ENCODE measurements around the gene CLEC16A.
A peak's percentile ranks its signal among the peaks of the same experiment; 100 is the strongest.

The CLEC16A gene

GRCh38 chr16:11142951-11143350 lies 198.6 kb downstream of the CLEC16A start:
- no peak for DNase-seq (ENCODE audit: low spot score)

GRCh38 chr16:11143372-11144035 lies 199.1 kb downstream of the CLEC16A start:
- DNase-seq (ENCODE audit: low spot score): no peak

- no peak for DNase-seq (ENCODE audit: low spot score)
Observed at GRCh38 chr16:11144122-11144521, 199.8 kb downstream of the CLEC16A start.

- peak; percentile 43 for DNase-seq (ENCODE audit: low spot score)
Observed at GRCh38 chr16:11145173-11145818, 200.9 kb downstream of the CLEC16A start.

GRCh38 chr16:11145819-11146211 lies 201.5 kb downstream of the CLEC16A start:
- DNase-seq (ENCODE audit: low spot score): no peak

- no peak for DNase-seq (ENCODE audit: low spot score)
Observed at GRCh38 chr16:11147033-11147753, 202.8 kb downstream of the CLEC16A start.

- no peak for DNase-seq (ENCODE audit: low spot score)
Observed at GRCh38 chr16:11147754-11148444, 203.5 kb downstream of the CLEC16A start.

- DNase-seq (ENCODE audit: low spot score): peak; percentile 39
Observed at GRCh38 chr16:11149011-11149616, 204.8 kb downstream of the CLEC16A start.

GRCh38 chr16:11150190-11150589 lies 205.8 kb downstream of the CLEC16A start:
- no peak for DNase-seq (ENCODE audit: low spot score)

GRCh38 chr16:11151156-11151884 lies 207.0 kb downstream of the CLEC16A start:
- no peak for DNase-seq (ENCODE audit: low spot score)

- DNase-seq (ENCODE audit: low spot score): no peak
Observed at GRCh38 chr16:11151885-11152629, 207.7 kb downstream of the CLEC16A start.

- DNase-seq (ENCODE audit: low spot score): no peak
Observed at GRCh38 chr16:11152677-11153331, 208.4 kb downstream of the CLEC16A start.

- DNase-seq (ENCODE audit: low spot score): peak; percentile 65
Observed at GRCh38 chr16:11155284-11155806, 211.0 kb downstream of the CLEC16A start.

GRCh38 chr16:11156401-11156800 lies 212.0 kb downstream of the CLEC16A start:
- DNase-seq (ENCODE audit: low spot score): no peak

- DNase-seq (ENCODE audit: low spot score): no peak
Observed at GRCh38 chr16:11157143-11157542, 212.8 kb downstream of the CLEC16A start.

- DNase-seq (ENCODE audit: low spot score): no peak
Observed at GRCh38 chr16:11158018-11158417, 213.7 kb downstream of the CLEC16A start.

GRCh38 chr16:11159282-11159681 lies 214.9 kb downstream of the CLEC16A start:
- DNase-seq (ENCODE audit: low spot score): no peak

- no peak for DNase-seq (ENCODE audit: low spot score)
Observed at GRCh38 chr16:11160676-11161115, 216.3 kb downstream of the CLEC16A start.

- no peak for DNase-seq (ENCODE audit: low spot score)
Observed at GRCh38 chr16:11161439-11161838, 217.1 kb downstream of the CLEC16A start.

- DNase-seq (ENCODE audit: low spot score): peak; percentile 40
Observed at GRCh38 chr16:11161974-11162373, 217.6 kb downstream of the CLEC16A start.
